Naive B cell (primary cell): ENCODE data around the gene PRR5. TPM values are rescaled to one million over a fixed set of nuclear protein-coding genes. Genes with fewer than 3 reads are reported as not detected.
"Not testable (repeated sequence)": the region's sequence is repeated elsewhere in the genome, so short reads cannot be mapped to it uniquely, and the experiment has no call there.

Experiments
- ATAC-seq, 2 donors: fragments of 150-1000 bp; cut with Tn5 transposase; 2 replicates each; pipeline ENCODE4 v1.10.0; 2021; ENCODE audit warnings: low read depth in 2 of 2, mild to moderate bottlenecking in 2 of 2, moderate library complexity in 2 of 2
- DNase-seq: peaks from one replicate; pipeline ENCODE4 v3.0.0; 2022
- H3K27ac Mint-ChIP-seq, 6 donors: one replicate each; pipeline ENCODE4 v1.8.0; 2020 to 2022; ENCODE audit warnings: mild to moderate bottlenecking in 6 of 6, mixed read lengths in 6 of 6, moderate library complexity in 5 of 6, inconsistent platforms in 2 of 6
- H3K27me3 Mint-ChIP-seq, 3 donors: one replicate each; pipeline ENCODE4 v1.8.0; 2021 to 2022; ENCODE audit warnings: mixed read lengths in 3 of 3, mild to moderate bottlenecking in 1 of 3
- H3K36me3 Mint-ChIP-seq, 2 donors: one replicate each; pipeline ENCODE4 v1.8.0; 2020 to 2022; ENCODE audit warnings: mixed read lengths in 2 of 2, inconsistent platforms in 1 of 2, mild to moderate bottlenecking in 1 of 2
- H3K4me1 Mint-ChIP-seq, 3 donors: one replicate each; pipeline ENCODE4 v1.8.0; 2020 to 2022; ENCODE audit warnings: mixed read lengths in 3 of 3, inconsistent platforms in 1 of 3, mild to moderate bottlenecking in 1 of 3, moderate library complexity in 1 of 3
- H3K4me3 Mint-ChIP-seq, 8 donors: one replicate each; pipeline ENCODE4 v1.8.0; 2020 to 2022; ENCODE audit warnings: mild to moderate bottlenecking in 8 of 8, mixed read lengths in 8 of 8, moderate library complexity in 8 of 8, inconsistent platforms in 2 of 8
- H3K9me3 Mint-ChIP-seq, 7 donors: one replicate each; pipeline ENCODE4 v1.8.0; 2020 to 2022; ENCODE audit warnings: mixed read lengths in 7 of 7, mild to moderate bottlenecking in 5 of 7, inconsistent platforms in 2 of 7, moderate library complexity in 1 of 7
- polyA plus RNA-seq, 6 donors: library from polyadenylated mRNA; unstranded; fragments of 300-500 nt; fragmentation: Illumina TruSeq; gene quantifications; one replicate each; pipeline ENCODE4 v1.2.3, GENCODE V29; 2021; ENCODE audit warnings: low read depth in 6 of 6

The PRR5 gene
- polyA plus RNA-seq, 6 donors from 2014 or later: 5.4 to 10.9 (median 7.6) TPM

DNA sequence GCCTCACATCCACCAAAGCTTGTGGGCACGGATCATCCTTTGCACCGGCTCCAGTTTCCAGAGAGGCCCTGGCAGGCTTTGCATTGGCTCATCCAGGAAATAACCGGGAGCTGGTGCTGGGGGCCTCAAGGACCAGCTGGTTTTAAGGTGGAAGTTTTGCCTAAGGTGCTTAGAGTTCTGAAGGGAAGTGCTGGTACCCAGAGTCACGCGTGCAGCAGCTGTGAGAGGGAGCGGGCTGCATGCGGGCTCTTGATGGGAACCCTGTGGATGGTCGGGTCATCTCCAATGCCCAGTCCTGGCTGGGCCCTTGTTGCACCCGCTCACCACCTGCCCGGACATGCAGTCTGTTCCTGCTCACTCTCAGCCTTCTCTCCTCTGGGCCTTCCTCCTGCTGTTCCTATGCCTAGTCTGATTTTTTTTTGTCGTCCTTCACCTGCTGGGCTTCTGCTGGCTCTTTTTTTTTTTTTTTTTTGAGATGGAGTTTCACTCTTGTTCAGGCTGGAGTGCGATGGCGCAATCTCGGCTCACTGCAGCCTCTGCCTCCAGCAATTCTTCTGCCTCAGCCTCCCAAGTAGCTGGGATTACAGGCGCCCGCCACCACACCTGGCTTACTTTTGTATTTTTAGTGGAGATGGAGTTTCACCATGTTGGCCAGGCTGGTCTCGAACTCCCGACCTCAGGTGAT lies 24.0 kb upstream of the PRR5 start:
- H3K27me3 Mint-ChIP-seq: peaks cover 18 to 52% (median 40%) of the 10 kb centered on the region in 3 donors
- no peaks in the 10 kb centered on the region for H3K9me3 Mint-ChIP-seq
- H3K36me3 Mint-ChIP-seq: no peaks in the 10 kb centered on the region
- ATAC-seq (no peak), DNase-seq (no peak)
- peaks cover 4 to 18% (median 10%) of the 10 kb centered on the region in 3 donors for H3K4me1 Mint-ChIP-seq
- H3K27ac Mint-ChIP-seq: peak overlapping the region in 1 of 6 donors; percentile 74
- peak overlapping the region in 3 of 8 donors; percentile 25 to 80 (median 25) for H3K4me3 Mint-ChIP-seq

DNA sequence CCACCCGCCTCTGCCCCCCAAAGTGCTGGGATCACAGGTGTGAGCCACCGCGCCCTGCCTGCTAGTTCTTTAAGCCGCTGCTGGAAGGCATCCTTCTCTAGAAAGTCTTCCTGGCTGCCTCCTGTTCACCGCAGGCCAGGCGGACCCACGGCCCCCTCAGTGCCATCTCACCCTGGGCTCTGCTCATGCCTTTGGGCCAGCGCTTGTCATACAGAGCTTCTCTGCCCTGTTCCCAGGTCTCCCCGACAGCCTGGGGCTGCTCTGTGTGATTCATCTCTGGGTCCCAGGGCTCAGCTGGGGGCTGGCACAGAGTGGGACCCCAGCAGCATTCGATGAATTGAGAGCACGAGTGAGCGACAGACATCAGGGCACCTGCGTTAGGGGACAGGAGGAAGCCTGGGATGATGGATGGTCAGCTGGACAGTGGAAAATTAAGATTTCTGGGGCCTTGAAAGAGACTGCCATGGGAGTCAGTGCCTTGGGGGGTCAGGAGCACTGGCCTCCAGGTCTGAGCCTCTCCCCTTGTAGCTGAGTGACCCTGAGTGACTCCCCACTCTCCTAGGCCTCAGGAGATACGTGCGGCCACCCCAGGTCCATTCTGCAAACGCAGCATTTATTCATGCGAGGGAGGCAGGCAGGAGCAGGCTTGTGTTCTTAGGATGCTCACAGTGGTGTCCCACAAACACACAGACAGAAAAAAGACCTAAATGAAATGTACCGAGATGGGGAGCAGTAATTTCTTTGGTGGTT lies 23.3 kb upstream of the PRR5 start:
- H3K9me3 Mint-ChIP-seq: no peaks in the 10 kb centered on the region
- H3K27ac Mint-ChIP-seq: peak overlapping the region in 1 of 6 donors; percentile 74
- no peak for ATAC-seq

DNA sequence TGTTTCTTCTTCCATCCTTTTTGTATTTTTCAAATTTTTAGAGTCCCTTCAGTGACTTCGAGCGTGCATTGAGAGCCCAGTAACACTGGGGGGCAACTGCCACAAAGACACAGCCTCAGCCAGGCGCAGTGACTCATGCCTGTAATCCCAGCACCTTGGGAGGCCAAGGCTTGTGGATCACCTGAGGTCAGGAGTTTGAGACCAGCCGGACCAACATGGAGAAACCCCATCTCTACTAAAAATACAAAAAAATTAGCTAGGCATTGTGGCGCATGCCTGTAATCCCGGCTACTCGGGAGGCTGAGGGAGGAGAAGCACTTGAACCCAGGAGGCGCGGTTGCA lies 22.7 kb upstream of the PRR5 start:
- H3K36me3 Mint-ChIP-seq, H3K27ac Mint-ChIP-seq: not testable (repeated sequence)

More for the DNA sequence above, 23.3 kb upstream of the PRR5 start:
- Mint-ChIP-seq H3K4me3 (peak overlapping the region in 3 of 8 donors; percentile 25 to 65 (median 52)), H3K36me3 (no peaks in the 10 kb centered on the region), H3K4me1 (peaks cover 4 to 18% (median 10%) of the 10 kb centered on the region in 3 donors), H3K27me3 (peaks cover 12 to 48% (median 34%) of the 10 kb centered on the region in 3 donors)
- no peak for DNase-seq

DNA sequence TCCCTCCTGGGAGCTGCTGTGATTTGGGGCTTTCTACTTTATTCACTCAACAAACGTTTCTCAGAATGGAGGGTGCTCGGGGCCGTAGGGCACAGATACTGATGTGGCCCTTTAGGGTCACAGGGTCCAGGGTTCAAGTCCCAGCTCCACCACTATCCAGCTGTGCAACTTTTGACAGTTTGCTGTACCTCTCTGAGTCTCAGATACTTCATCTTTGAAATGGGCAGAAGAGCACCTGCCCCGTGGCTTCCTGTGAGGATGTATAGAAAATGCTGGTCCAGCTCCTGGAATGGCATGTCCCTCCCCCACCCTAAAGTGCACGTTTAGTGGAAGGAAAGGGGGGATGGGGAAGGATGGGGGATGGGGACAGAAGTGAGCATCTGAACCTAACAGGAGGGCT lies 21.9 kb upstream of the PRR5 start:
- Mint-ChIP-seq H3K4me1 (peaks cover 10 to 26% (median 15%) of the 10 kb centered on the region in 3 donors), H3K27ac (peak overlapping the region in 1 of 6 donors; percentile 68), H3K27me3 (peaks cover 14 to 49% (median 32%) of the 10 kb centered on the region in 3 donors), H3K9me3 (no peaks in the 10 kb centered on the region), H3K36me3 (no peaks in the 10 kb centered on the region), H3K4me3 (no peak overlapping the region)
- ATAC-seq (no peak), DNase-seq (no peak)

More for the DNA sequence above, 22.7 kb upstream of the PRR5 start:
- H3K4me3 Mint-ChIP-seq, H3K9me3 Mint-ChIP-seq, DNase-seq, ATAC-seq: not testable (repeated sequence)
- Mint-ChIP-seq H3K4me1 (peaks cover 4 to 19% (median 10%) of the 10 kb centered on the region in 3 donors), H3K27me3 (peaks cover 10 to 43% (median 32%) of the 10 kb centered on the region in 3 donors)

DNA sequence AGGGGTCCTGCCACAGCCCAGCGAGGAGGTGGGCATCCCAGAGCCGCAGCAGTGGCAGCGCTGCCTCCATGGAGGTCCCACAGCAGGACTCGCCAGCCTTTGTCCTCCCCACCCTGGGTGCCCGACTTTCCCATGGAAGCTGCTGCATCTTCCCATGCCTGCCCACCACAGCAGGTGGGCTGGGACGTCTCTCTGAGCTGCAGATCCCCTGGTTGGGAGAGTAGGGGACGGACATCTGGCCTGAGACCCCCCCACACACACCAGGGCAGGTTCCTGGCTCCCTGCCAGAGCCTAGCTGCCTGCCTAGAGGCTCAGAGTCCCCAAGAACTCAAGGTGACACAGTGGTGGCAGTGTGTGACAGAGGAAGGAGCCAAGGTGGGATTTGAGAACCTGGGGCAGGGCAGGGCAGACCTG lies 21.5 kb upstream of the PRR5 start:
- DNase-seq: no peak
- peaks cover 0 to 2% (median 0%) of the 10 kb centered on the region in 7 donors for H3K9me3 Mint-ChIP-seq
- no peak overlapping the region for H3K4me3 Mint-ChIP-seq
- ATAC-seq: no peak
- H3K27ac Mint-ChIP-seq: no peak overlapping the region
- H3K27me3 Mint-ChIP-seq: peaks cover 10 to 50% (median 27%) of the 10 kb centered on the region in 3 donors
- H3K36me3 Mint-ChIP-seq: no peaks in the 10 kb centered on the region
- peaks cover 14 to 31% (median 19%) of the 10 kb centered on the region in 3 donors for H3K4me1 Mint-ChIP-seq

DNA sequence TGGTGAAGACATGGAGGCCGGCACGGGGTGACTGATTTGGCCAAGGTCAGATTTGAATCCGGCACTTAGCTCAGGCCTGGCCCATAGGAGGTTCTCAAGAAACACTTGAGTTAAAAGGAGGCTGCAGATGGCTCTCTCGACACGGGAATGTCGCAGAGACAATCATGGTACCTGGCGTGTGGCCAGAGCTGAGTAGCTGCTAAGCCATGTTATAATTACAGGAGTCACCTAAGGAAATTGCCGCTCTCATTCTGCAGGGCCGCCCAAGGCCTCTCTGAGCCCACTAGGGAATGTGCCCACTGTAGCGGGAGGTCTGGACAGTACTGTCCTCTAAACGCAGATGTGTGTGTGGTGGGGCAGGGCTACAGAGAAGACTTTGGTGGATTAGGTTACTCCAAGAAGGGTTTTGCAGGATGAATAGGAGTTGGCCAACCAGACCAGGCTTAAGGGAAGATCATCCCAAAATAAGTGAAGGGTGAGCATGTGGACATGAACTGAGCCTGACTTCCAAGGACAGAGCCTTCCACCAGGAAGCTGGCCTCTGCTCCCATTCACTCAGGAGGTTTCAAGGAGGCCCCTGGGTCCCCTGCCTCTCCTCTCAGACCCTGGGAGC lies 19.3 kb upstream of the PRR5 start:
- Mint-ChIP-seq H3K4me1 (peaks cover 14 to 27% (median 19%) of the 10 kb centered on the region in 3 donors), H3K36me3 (no peaks in the 10 kb centered on the region), H3K9me3 (peaks cover 0 to 2% (median 0%) of the 10 kb centered on the region in 7 donors), H3K27ac (no peak overlapping the region), H3K27me3 (peaks cover 4 to 30% (median 9%) of the 10 kb centered on the region in 3 donors), H3K4me3 (no peak overlapping the region)
- no peak for ATAC-seq
- DNase-seq: no peak

DNA sequence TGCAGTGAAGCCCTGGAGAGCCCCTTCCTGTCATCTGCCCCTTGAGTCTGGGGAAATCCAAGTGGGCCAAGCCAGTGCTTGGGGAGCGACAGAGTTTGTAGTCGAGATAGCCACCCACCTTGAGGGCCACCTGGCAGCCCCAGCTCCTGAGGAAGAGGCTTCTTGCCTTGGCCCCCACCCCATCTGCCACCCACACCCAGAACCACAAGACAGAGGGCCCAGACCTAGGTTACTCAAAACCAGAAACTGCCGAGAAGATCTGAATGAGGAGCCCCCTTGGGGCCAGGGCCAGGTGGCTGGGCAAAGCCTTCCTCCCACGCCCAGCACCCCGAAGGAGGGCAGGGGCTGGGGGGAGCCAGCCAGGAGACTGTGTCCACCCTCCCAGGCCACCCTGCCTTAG lies 18.8 kb upstream of the PRR5 start:
- Mint-ChIP-seq H3K9me3 (peaks cover 0 to 2% (median 0%) of the 10 kb centered on the region in 7 donors), H3K4me1 (peaks cover 14 to 27% (median 19%) of the 10 kb centered on the region in 3 donors), H3K4me3 (no peak overlapping the region), H3K36me3 (no peaks in the 10 kb centered on the region), H3K27me3 (peaks cover 5 to 29% (median 9%) of the 10 kb centered on the region in 3 donors), H3K27ac (peak overlapping the region in 1 of 6 donors; percentile 52)
- DNase-seq (no peak), ATAC-seq (no peak)

DNA sequence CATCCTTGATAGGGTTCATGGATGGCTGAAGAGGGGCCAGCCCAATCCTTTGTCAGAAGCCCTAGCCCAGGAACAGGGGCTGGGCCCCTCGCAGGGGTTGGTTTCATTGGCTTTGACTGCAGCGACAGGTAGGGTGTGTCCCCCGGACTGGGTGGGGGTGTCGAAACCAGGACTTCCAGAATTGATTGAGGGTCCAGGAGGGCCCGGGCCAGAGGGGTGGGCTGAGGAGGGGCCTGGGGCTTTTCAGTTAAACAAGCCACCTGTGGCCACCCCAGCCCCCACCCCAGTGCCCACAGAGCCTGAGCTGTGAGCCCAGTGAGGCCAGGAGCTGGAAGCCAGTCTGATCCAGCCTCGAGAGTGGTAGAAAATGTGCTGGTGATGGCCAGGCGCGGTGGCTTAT lies 18.1 kb upstream of the PRR5 start:
- no peak for DNase-seq
- H3K9me3 Mint-ChIP-seq: peaks cover 0 to 2% (median 0%) of the 10 kb centered on the region in 7 donors
- H3K4me1 Mint-ChIP-seq: peaks cover 14 to 27% (median 19%) of the 10 kb centered on the region in 3 donors
- H3K27me3 Mint-ChIP-seq: peaks cover 8 to 26% (median 9%) of the 10 kb centered on the region in 3 donors
- no peak for ATAC-seq
- H3K36me3 Mint-ChIP-seq: no peaks in the 10 kb centered on the region
- peak overlapping the region in 1 of 8 donors; percentile 15 for H3K4me3 Mint-ChIP-seq
- H3K27ac Mint-ChIP-seq: no peak overlapping the region

DNA sequence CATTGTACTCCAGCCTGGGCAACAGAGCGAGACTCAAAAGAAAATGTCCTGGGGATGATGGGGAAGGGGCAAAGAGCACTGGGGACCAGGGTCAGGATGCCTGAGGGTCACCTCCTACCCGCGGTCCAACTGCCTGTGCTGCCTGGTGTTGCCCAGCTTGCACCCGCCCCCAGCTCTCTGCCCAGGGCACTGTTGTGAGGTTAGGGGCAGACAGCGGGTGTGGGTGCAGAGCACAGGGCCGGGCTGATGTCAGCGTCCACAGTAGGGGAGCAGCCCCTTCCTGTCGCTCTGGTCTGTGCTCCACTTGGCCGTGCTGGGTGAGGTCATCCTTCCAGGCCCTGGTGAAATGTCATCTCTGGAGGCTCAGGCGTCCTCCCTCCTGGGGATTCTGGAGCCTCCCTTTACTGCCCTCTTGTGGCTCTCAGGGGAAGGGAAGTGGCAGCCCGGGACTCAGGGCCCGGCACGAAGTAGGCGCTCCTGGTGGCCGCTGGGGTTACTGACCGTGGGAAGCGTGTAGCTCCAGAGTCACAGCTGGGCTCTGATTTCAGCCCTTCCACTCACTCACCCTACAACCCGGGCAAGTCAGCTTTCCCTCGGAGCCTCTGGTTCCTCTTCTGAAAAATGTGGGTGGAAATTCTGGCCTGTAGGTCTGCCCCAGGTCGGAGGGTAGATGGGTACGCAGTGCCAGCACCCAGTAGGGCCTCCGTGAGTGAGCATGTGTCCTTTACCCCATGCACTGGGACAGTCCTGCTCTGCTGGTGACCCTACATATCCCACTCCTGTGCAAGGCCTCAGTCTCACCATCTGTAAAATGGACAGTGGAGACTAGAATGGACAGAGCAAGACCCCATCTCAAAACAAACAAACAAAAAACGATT lies 17.3 kb upstream of the PRR5 start:
- H3K36me3 Mint-ChIP-seq: no peaks in the 10 kb centered on the region
- peak overlapping the region in 2 of 6 donors; percentile 34 to 71 for H3K27ac Mint-ChIP-seq
- DNase-seq (peak; percentile 56), ATAC-seq (peak; percentile 84 to 88)
- peaks cover 7 to 31% (median 8%) of the 10 kb centered on the region in 3 donors for H3K27me3 Mint-ChIP-seq
- H3K9me3 Mint-ChIP-seq: peaks cover 0 to 2% (median 0%) of the 10 kb centered on the region in 7 donors
- H3K4me3 Mint-ChIP-seq: peak overlapping the region in 3 of 8 donors; percentile 25 to 77 (median 37)
- H3K4me1 Mint-ChIP-seq: peaks cover 14 to 27% (median 19%) of the 10 kb centered on the region in 3 donors

DNA sequence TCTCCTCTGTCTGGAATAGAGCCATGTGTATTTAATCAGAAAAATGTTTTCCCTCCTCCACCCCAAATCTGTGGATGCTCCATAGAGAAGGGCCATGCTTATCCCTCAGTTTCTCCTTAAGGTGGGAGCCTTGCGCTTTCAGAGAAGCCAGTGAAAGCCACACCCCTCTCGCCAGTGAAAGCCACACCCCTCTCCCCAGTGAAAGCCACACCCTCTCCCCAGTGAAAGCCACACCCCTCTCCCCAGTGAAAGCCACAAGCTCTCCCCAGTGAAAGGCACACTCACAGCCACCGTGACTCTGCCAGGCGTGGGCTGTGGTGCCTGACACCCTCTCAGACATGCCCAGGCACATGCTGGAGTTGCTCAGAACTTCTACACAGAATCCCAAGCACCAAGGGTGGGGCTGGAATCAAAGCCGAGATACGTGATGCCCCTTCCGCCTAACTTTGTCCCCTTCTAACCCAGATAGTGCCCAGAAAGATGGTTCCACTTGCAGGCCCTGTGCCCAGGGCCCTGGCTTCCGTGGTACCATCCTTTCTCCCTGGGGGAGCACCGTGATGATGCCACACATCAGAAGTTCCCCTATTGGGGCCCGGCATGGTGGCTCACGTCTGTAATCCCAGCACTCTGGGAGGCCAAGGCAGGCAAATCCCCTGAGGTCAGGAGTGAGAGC lies 16.5 kb upstream of the PRR5 start:
- Mint-ChIP-seq H3K27ac (peak overlapping the region in 5 of 6 donors; percentile 23 to 80 (median 36)), H3K4me3 (peak overlapping the region in 3 of 8 donors; percentile 25 to 80 (median 45)), H3K9me3 (peaks cover 0 to 2% (median 0%) of the 10 kb centered on the region in 7 donors), H3K27me3 (peaks cover 8 to 39% (median 11%) of the 10 kb centered on the region in 3 donors), H3K4me1 (peaks cover 14 to 27% (median 19%) of the 10 kb centered on the region in 3 donors), H3K36me3 (no peaks in the 10 kb centered on the region)
- peak; percentile 24 for DNase-seq
- ATAC-seq: peak; percentile 56 to 66

DNA sequence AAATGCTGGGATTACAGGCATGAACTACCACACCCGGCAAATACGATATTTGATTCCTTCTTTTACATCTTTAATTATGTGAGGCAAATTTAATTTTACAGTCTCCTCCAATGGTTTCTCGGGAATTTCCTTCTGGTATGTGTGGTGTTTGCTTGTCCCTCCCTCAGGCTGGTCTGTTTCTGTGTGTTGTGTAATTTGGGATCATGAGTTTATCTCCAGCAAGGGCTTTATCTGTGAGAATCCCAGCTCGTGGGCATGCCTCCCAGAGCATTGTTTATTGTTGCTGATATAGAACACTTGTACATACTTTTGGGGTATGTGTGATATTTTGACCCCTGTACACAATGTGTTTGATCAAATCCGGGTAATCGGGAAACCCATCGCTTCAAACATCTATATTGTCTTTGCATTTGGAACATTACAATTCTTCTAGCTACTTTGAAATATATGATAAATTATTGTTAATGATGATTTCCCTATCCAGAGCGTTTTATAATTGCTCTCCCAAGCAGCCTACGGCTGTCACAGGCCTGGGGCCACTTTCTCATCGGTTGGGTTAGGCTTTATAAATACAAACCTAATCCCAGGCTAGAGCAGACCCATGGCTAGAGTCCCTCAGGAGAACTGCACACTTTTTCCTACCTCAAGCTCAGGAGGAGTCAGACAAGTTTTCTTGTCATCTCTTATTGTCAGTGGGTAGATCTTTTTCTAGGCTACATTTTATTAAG lies 15.0 kb upstream of the PRR5 start:
- Mint-ChIP-seq H3K4me3 (peak overlapping the region in 1 of 8 donors; percentile 2), H3K9me3 (peaks cover 0 to 2% (median 0%) of the 10 kb centered on the region in 7 donors), H3K27ac (peak overlapping the region in 1 of 6 donors; percentile 32), H3K36me3 (no peaks in the 10 kb centered on the region), H3K27me3 (peaks cover 8 to 36% (median 12%) of the 10 kb centered on the region in 3 donors), H3K4me1 (peaks cover 14 to 23% (median 14%) of the 10 kb centered on the region in 3 donors)
- no peak for ATAC-seq
- DNase-seq: no peak
